H1 (cell line): ENCODE results near the gene ARMH2. TPM values are rescaled to one million over a fixed set of nuclear protein-coding genes. Genes with fewer than 3 reads are reported as not detected.

ENCODE experiments used
- CTBP2 ChIP-seq: IDR thresholded peaks from 2 replicates; pipeline ENCODE4 v1.7.0; 2011; ENCODE audit warnings: borderline replicate concordance, mild to moderate bottlenecking, moderate library complexity, mixed read lengths, low read length; ENCODE audit not compliant: insufficient read depth, insufficient read length
- GTF2F1 ChIP-seq: IDR thresholded peaks from 2 replicates; pipeline ENCODE4 v1.6.1; 2012; ENCODE audit warnings: low read depth, low read length, improper control_type of control experiment, borderline replicate concordance
- SP2 ChIP-seq: IDR thresholded peaks from 2 replicates; pipeline ENCODE4 v1.6.1; 2012; ENCODE audit warnings: mild to moderate bottlenecking, low read length, inconsistent platforms
- TBP ChIP-seq: IDR thresholded peaks from 2 replicates; pipeline ENCODE4 v1.6.1; 2011; ENCODE audit warnings: low read depth, low read length, improper control_type of control experiment
- polyA plus RNA-seq, 7 experiments: library from polyadenylated mRNA; depleted of rRNA in 3 of 7; stranded (reverse) in 5 of 7; unstranded in 2 of 7; fragments of >200 nt in 5 of 7; fragments of 200-250 nt in 2 of 7; gene quantifications; 1 replicate in 5 of 7; 2 replicates in 1 of 7; 4 replicates in 1 of 7; pipeline versions ENCODE4 v1.2.1 to v1.2.3, GENCODE V29; 2011 to 2013; ENCODE audit warnings: missing spikeins in 2 of 7, mixed read lengths in 2 of 7
- total RNA-seq: library from RNA; stranded (reverse); fragmentation: NEBNext Ultra II Directional; extraction: Animal tissue kit (Norgen Biotek cat#: 25700); gene quantifications from 2 replicates; pipeline ENCODE4 v1.2.1, GENCODE V29; 2021
- TF ChIP-seq, protein P1 (sequence below): fragments of 300-600 bp; sonication (generic); IDR thresholded peaks from 2 replicates; pipeline ENCODE4 v1.7.1; 2012; ENCODE audit warnings: low read length, moderate library complexity, mild to moderate bottlenecking, inconsistent platforms; ENCODE audit not compliant: insufficient replicate concordance

ARMH2 gene
- total and polyA plus RNA-seq, 2 of the 8 experiments (the other 6 are each of a cell fraction or from before 2014, with no cell fraction given): not detected

GRCh38 chr6:24840187-24840586 lies 41.5 kb upstream of the ARMH2 start (continued):
- TF ChIP-seq, protein P1, sequence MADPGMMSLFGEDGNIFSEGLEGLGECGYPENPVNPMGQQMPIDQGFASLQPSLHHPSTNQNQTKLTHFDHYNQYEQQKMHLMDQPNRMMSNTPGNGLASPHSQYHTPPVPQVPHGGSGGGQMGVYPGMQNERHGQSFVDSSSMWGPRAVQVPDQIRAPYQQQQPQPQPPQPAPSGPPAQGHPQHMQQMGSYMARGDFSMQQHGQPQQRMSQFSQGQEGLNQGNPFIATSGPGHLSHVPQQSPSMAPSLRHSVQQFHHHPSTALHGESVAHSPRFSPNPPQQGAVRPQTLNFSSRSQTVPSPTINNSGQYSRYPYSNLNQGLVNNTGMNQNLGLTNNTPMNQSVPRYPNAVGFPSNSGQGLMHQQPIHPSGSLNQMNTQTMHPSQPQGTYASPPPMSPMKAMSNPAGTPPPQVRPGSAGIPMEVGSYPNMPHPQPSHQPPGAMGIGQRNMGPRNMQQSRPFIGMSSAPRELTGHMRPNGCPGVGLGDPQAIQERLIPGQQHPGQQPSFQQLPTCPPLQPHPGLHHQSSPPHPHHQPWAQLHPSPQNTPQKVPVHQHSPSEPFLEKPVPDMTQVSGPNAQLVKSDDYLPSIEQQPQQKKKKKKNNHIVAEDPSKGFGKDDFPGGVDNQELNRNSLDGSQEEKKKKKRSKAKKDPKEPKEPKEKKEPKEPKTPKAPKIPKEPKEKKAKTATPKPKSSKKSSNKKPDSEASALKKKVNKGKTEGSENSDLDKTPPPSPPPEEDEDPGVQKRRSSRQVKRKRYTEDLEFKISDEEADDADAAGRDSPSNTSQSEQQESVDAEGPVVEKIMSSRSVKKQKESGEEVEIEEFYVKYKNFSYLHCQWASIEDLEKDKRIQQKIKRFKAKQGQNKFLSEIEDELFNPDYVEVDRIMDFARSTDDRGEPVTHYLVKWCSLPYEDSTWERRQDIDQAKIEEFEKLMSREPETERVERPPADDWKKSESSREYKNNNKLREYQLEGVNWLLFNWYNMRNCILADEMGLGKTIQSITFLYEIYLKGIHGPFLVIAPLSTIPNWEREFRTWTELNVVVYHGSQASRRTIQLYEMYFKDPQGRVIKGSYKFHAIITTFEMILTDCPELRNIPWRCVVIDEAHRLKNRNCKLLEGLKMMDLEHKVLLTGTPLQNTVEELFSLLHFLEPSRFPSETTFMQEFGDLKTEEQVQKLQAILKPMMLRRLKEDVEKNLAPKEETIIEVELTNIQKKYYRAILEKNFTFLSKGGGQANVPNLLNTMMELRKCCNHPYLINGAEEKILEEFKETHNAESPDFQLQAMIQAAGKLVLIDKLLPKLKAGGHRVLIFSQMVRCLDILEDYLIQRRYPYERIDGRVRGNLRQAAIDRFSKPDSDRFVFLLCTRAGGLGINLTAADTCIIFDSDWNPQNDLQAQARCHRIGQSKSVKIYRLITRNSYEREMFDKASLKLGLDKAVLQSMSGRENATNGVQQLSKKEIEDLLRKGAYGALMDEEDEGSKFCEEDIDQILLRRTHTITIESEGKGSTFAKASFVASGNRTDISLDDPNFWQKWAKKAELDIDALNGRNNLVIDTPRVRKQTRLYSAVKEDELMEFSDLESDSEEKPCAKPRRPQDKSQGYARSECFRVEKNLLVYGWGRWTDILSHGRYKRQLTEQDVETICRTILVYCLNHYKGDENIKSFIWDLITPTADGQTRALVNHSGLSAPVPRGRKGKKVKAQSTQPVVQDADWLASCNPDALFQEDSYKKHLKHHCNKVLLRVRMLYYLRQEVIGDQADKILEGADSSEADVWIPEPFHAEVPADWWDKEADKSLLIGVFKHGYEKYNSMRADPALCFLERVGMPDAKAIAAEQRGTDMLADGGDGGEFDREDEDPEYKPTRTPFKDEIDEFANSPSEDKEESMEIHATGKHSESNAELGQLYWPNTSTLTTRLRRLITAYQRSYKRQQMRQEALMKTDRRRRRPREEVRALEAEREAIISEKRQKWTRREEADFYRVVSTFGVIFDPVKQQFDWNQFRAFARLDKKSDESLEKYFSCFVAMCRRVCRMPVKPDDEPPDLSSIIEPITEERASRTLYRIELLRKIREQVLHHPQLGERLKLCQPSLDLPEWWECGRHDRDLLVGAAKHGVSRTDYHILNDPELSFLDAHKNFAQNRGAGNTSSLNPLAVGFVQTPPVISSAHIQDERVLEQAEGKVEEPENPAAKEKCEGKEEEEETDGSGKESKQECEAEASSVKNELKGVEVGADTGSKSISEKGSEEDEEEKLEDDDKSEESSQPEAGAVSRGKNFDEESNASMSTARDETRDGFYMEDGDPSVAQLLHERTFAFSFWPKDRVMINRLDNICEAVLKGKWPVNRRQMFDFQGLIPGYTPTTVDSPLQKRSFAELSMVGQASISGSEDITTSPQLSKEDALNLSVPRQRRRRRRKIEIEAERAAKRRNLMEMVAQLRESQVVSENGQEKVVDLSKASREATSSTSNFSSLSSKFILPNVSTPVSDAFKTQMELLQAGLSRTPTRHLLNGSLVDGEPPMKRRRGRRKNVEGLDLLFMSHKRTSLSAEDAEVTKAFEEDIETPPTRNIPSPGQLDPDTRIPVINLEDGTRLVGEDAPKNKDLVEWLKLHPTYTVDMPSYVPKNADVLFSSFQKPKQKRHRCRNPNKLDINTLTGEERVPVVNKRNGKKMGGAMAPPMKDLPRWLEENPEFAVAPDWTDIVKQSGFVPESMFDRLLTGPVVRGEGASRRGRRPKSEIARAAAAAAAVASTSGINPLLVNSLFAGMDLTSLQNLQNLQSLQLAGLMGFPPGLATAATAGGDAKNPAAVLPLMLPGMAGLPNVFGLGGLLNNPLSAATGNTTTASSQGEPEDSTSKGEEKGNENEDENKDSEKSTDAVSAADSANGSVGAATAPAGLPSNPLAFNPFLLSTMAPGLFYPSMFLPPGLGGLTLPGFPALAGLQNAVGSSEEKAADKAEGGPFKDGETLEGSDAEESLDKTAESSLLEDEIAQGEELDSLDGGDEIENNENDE: no peak
- no peak for TF ChIP-seq TBP
- no peak for TF ChIP-seq CTBP2
- TF ChIP-seq SP2: no peak
- no peak for TF ChIP-seq GTF2F1
